Stimulated activated CD4-positive, alpha-beta T cell treated with anti-CD3 and anti-CD28 coated beads, Interleukin-2, amount 100 ng/mL, for 4 hours (primary cell): ENCODE measurements around the gene ISL2.

Experiments used
- DNase-seq: peaks from one replicate; pipeline ENCODE4 v3.0.0-alpha.2; 2020; ENCODE audit warnings: low read depth

Gene ISL2

GRCh38 chr15:76342058-76342381 lies 5.4 kb downstream of the ISL2 start:
- no peak for DNase-seq

GRCh38 chr15:76342382-76343201 lies 6.0 kb downstream of the ISL2 start:
- DNase-seq = no peak

- no peak for DNase-seq
Measured at GRCh38 chr15:76343313-76343996, 6.9 kb downstream of the ISL2 start.

DNA sequence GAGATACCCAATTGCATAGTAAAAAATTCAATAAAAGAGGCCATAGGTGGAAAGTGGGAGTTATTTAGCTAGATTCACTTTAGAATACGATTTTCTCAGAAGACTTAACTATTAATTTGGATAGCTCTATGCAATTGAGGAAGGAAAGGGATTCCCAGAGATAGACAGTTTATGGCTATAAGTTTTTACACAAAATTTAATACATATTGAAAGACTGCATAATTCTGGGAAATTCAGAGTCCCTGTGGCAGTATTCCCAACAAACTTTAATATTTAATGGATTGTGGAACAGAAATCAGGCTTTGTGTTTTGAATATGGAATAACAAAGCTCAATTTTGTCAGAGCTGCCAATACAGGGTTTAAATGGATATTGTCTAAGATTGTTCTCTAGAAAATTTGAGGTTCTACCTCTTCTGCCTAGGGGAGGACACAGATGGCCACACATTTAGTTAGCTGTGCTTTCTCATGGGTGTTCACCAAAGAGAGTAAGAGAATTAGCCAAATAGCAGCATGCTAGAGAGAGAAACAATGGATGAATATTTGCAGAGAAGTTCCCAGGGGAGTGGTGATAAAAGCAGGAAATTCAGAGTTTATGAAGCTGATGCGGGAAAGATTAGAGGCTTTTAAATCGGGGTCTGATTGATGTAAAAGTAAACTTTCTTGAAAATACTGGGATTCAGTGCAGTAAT lies 8.5 kb downstream of the ISL2 start:
- DNase-seq = no peak

DNA sequence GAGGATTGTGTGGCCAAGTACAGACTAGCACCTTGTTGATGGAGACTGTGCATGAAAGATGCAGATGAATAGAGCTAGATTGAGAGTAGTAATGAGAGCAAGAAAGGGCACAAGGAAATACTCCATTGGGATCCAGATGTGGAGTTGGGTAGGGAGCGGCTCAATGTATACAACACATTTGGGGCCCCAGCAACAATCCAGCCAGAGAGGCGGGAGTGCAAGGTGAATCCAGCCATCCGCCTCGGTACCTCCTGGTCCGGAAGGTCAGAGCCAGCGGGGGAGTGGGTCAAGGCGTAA lies 9.0 kb downstream of the ISL2 start:
- DNase-seq = no peak

DNA sequence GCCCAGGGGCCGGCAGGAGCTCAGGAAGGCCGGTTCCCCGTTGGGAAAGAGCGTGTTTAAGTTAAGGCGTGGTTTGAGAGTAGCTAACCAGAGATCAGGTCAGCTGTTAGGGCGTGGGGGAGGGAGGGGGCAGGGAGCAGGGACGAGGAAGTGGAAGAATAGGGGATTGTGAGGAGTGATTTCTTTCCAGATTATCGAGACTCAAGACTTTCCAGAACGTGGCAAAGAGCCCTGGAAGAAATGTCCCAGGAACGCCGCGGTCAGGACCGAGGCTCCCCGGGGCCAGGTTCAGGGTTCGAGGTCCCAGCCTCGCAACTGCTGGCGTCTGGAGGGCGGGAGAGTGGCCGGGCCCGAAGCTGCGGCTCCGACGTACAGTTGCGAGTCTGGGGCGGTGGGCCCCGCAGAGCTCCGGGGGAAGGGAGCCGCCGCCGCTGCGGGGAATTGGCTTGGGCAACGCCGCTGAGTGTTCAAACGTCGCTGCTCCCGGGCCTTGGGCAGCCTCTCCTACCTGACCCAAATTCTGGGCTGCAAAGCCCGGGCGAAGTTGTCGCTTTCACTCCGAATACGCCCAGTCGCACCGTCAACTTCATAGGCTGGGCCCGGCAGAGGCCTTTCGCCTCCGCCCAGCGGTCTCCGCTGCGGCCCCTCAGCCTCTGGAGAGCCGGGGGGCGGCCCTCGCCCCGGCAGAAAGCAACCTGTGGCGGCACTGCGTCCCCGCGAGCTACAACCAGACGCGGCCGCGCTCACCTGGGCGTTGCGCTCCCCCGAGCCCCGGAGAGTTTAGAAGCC lies 9.5 kb downstream of the ISL2 start:
- DNase-seq = no peak

- no peak for DNase-seq
Measured at GRCh38 chr15:76346669-76347481, 10.3 kb downstream of the ISL2 start.

- DNase-seq = no peak
Measured at GRCh38 chr15:76347482-76348055, 11.0 kb downstream of the ISL2 start.

DNA sequence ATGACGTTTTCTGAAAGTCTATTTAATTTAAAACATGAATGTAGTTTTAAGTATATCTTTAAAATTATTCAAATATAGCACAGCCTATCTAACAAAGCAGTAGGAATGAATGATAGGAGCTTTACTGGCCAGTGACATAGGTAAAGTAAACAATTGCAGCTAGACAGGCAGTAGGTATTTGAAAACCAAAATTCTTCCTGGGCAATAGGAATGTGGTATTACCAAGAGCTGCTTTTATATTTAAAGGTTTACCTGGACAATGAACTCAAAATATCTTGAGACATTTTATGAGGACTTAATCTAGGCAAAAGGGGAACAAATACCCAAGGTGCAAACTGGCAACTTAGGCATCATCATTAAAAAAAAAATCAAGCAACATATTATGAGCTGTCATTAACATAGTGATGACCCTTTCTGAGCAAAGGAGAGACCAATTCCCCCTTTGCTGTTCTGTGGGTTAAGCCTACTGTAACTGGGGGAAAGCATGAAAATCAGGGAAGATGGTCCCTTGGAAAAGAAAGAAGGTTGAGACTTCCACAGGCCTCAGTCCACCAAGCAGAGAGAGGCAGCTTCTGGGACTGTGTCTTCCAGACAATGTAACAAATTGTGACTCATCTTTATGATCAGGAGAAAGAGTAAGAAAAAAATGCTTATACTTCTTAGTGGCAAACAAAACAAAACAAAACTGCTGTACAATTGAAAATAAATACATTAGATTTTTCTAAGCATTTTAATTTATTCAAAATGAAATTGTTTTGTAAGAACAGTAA lies 12.9 kb downstream of the ISL2 start:
- no peak for DNase-seq

GRCh38 chr15:76353023-76353577 lies 16.5 kb downstream of the ISL2 start:
- no peak for DNase-seq

DNA sequence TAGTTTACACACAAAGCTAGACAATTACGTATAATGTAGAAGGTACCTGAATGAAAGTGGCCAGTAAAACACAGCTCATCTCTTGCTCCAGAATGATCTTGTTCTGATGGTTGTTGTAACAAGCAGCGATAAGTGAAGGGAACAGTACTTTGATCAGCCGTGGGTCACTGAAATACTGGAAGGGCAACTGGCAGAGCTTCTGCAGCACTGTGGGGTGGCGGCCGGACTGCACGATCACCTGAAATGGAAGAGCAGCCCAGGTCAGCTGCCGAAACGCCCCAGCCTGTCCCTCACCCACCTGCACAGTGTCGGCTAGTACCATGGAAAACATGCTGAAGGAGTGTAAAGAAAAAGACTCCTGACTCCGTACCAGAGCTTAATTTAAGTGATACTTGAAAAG lies 17.3 kb downstream of the ISL2 start:
- no peak for DNase-seq

DNA sequence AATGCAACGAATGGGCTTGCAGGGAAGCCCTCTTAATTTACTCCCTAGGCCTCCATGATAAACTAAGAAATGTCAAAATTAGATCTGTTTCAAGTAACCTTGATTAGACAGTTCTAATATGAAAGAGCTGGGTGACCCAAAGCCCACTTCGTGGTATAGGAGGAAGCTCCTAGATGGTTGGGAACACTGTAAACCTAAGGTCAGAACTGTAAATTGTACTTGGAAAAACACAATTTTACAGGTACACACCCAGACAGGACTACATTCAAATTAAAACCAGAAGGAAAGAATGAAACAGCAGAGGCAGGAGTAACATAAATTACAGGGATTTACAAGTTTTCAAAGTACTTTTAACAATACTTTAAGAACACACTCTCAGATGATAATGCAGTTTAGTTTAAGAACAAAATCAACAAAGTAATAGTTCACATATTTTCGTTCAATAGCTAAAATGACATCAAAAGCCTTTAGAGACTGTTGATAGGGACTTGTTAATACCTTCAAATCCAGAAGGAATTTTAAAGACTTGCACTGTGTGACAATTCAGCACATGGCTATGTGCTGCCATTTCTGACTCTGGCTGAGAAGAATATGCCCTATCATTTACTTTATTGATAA lies 18.4 kb downstream of the ISL2 start:
- DNase-seq = no peak

DNA sequence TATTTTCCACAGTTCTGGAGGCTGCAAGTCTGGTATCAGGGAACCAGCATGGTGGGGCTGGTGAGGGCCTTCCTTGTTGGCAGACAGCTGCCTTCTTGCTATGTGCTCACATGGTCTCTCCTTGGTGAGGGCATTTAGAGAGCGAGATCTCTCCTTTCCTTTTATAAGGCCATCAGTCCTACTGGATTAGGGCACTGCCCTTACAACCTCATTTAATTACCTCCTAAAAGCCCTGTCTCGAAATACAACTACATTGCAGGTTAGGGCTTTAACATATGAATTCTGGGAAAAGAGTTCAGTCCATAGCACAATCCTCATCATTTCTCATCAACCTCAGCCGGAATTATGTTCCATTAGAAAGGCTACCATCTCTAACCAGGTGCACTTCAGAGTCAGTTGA lies 21.9 kb downstream of the ISL2 start:
- no peak for DNase-seq

DNA sequence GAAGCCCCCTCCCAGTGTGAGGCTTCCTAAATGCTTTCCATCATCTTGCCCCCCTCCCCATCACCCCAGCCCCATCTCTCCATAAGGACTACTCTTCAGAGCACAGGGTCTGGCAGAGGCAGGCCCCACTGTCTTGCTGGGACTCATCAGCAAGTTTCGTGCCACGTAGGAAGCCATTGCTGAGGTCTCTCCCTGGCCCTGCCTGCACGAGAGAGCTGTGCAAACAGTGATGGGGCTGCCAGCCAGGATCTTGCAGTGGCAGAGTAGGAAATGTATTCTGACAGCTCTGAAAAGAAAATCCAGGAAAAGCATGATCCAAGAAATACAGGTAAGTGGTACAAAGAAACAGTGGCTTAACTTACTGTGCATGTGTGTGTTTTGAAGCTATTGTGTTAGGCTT lies 22.6 kb downstream of the ISL2 start:
- no peak for DNase-seq

- no peak for DNase-seq
Measured at GRCh38 chr15:76360416-76360815, 23.8 kb downstream of the ISL2 start.

DNA sequence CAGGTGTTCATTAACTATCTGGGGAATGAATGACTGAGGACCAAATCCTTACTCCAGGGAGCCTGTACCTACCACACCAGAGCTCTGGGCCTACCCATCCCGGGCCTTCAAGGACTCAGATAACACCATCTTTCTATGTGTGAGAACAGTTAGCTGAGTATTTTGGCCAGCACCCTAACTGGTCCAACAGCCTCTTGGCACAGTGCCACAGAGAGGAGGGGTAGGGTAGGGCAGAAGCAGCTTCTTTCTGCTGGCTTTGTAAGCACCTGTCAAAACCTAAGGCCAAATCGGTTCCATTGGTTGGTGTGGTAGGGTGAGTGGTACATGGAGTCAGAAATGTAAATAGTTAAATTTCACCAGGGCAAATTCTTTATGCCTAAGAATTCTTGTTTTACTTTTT lies 26.7 kb downstream of the ISL2 start:
- DNase-seq = no peak

DNA sequence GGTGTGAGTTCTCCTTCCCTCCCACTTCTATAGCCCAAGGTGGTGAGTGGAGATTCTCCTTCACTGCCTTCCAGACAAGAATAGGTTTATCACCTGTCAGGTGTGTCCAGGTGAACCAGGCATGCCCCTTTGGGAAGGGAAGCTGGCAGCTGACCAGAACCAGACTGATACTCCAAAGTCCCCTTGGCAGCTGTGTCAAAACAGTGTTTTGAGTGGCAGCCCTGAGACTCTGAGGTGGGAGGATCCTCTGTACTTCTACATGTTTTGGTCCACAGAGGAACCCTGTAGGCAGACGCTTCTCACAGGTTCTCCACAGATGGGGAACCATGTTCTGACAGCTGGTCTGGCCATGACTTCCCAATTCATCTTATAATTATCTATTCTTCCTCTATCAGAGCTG lies 30.1 kb downstream of the ISL2 start:
- DNase-seq = no peak

DNA sequence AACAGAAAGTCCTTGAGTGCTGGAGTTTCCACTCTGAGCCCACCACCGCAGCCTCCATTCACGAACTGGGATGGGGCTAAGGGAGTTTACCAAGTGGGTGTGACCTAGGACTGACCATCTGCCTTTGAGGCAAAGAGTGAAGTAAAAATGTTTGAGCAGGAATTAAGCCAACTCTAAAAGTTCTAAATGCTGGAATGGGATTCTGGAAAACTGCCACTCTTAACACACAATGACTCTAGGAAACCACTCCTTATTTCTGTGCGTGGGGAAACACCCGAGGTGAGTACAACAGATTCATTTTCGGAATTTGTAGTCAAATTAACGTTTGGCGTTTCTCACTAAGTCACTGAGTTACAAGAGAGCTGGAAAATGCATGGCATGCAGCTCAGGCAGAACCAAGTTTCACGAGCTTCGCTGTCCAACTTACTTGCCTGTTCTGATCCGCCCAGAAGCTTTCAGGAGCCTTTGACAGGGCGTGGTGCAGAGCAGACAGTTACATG lies 31.6 kb downstream of the ISL2 start:
- no peak for DNase-seq

GRCh38 chr15:76376029-76376428 lies 39.5 kb downstream of the ISL2 start:
- no peak for DNase-seq

- DNase-seq = no peak
Measured at GRCh38 chr15:76376816-76377215, 40.2 kb downstream of the ISL2 start.
